Measurements from ENCODE around the gene C12orf54. TPM values are rescaled to one million over a fixed set of nuclear protein-coding genes. Genes with fewer than 3 reads are reported as not detected.

Gene C12orf54
- total RNA-seq, 1 experiment from 2014 or later, result not detected

DNA sequence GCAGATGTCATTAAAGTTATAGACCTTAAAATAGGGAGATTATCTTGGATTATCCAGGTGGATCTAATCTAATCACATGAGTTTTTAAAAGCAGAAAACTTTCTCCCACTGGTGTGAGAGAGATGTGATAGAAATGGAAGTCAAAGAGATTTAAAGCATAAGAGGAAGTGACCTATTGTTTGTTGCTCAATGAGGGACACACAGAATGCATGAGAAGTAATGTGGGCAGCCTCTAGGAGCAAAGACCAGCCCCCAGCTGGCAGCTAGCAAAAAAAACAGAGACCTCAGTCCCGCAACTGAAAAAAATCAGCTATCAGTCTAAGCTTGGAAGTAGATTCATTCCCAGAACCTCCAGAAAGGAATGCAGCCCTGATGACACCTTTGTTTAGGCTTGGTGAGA is 34.5 kb upstream of the C12orf54 start:
- Histone ChIP-seq H2BK120ac (ENCODE audit: low read depth, low read length, poor library complexity, severe bottlenecking) (no peak overlapping the region), H4K91ac (ENCODE audit: insufficient read length, low read depth, low read length) (no peak overlapping the region), H3K4me1 (ENCODE audit: insufficient read depth, low read length) (no peaks in the 10 kb centered on the region; the same call in 1 of the 2 replicates), H2BK5ac (ENCODE audit: insufficient read length, low read length) (no peak overlapping the region), H4K5ac (ENCODE audit: insufficient read length, low read depth, low read length) (no peak overlapping the region), H2AFZ (ENCODE audit: low read length) (no peak overlapping the region), H3K27me3 (ENCODE audit: insufficient read depth, low read length) (no peaks in the 10 kb centered on the region), H3K23ac (ENCODE audit: insufficient read length, low read depth, low read length) (no peak overlapping the region), H3K9me3 (ENCODE audit: control insufficient read depth, low read depth, low read length) (no peaks in the 10 kb centered on the region), H3K9ac (ENCODE audit: extremely low read depth, insufficient read length, low read length) (no peak overlapping the region), H2BK12ac (ENCODE audit: insufficient read length, low read depth, low read length) (no peak overlapping the region), H2AK5ac (ENCODE audit: insufficient read length, low read length) (no peak overlapping the region), H3K27ac (ENCODE audit: insufficient read length, low read depth, low read length) (no peak overlapping the region), H3K14ac (ENCODE audit: insufficient read depth, low read length) (no peak overlapping the region), H3T11ph (ENCODE audit: low read length) (no peak overlapping the region), H4K8ac (replicated peaks; ENCODE audit: insufficient read length, low read depth, low read length) (no peak overlapping the region), H3K79me2 (ENCODE audit: insufficient read depth, low read length) (no peaks in the 10 kb centered on the region), H3K79me1 (ENCODE audit: insufficient read depth, low read depth, low read length, poor library complexity, severe bottlenecking) (no peaks in the 10 kb centered on the region), H3K18ac (ENCODE audit: insufficient read length, low read depth, low read length) (no peak overlapping the region), H2BK15ac (ENCODE audit: low read depth, low read length) (no peak overlapping the region), H3K4ac (ENCODE audit: low read depth, low read length) (no peak overlapping the region), H3K23me2 (ENCODE audit: insufficient read length, low read depth, low read length, poor library complexity, severe bottlenecking) (no peaks in the 10 kb centered on the region), H3K56ac (ENCODE audit: insufficient read length, low read depth, low read length) (no peak overlapping the region), H2BK20ac (ENCODE audit: low read depth, low read length, poor library complexity, severe bottlenecking) (no peak overlapping the region), H4K20me1 (ENCODE audit: control insufficient read depth, insufficient read depth, insufficient read length) (no peaks in the 10 kb centered on the region), H3K4me2 (ENCODE audit: insufficient read depth, insufficient read length, low read length) (no peak overlapping the region)
- H3K27ac Mint-ChIP-seq, result no peak overlapping the region
- no peak for DNase-seq
- peaks cover 0 to 9% (median 2%) of the 10 kb centered on the region in 3 experiments; a peak in 4 of 7 replicates for H3K36me3 Mint-ChIP-seq (ENCODE audit: insufficient read depth in 1 of 3, low read depth in 3 of 3)
- peaks cover 7 to 28% of the 10 kb centered on the region in 2 experiments; a peak in 3 of 4 replicates for H3K4me1 Mint-ChIP-seq
- no CpG with 5 or more reads among the region's 1 CpG for WGBS (ENCODE audit: extremely low coverage, insufficient read length, low lambda C conversion rate)
- peaks cover 15 to 77% of the 10 kb centered on the region in 2 experiments for H3K9me3 Mint-ChIP-seq
- no peak overlapping the region for H3K4me3 Mint-ChIP-seq
- peaks cover 6% of the 10 kb centered on the region for H3K27me3 Mint-ChIP-seq (ENCODE audit: low read depth)
- TF ChIP-seq, protein P1, sequence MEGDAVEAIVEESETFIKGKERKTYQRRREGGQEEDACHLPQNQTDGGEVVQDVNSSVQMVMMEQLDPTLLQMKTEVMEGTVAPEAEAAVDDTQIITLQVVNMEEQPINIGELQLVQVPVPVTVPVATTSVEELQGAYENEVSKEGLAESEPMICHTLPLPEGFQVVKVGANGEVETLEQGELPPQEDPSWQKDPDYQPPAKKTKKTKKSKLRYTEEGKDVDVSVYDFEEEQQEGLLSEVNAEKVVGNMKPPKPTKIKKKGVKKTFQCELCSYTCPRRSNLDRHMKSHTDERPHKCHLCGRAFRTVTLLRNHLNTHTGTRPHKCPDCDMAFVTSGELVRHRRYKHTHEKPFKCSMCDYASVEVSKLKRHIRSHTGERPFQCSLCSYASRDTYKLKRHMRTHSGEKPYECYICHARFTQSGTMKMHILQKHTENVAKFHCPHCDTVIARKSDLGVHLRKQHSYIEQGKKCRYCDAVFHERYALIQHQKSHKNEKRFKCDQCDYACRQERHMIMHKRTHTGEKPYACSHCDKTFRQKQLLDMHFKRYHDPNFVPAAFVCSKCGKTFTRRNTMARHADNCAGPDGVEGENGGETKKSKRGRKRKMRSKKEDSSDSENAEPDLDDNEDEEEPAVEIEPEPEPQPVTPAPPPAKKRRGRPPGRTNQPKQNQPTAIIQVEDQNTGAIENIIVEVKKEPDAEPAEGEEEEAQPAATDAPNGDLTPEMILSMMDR (conservative IDR thresholded peaks at IDR 0.05), result no peak
